NCI-H1105 treated with DMSO at 0.1 percent for 48 hours (cell line): ENCODE measurements around the gene OR10H4.
"Not testable (repeated sequence)": the region's sequence is repeated elsewhere in the genome, so short reads cannot be mapped to it uniquely, and the experiment has no call there.

Experiments
- DNase-seq: peaks from one replicate; lab custom pipeline; 2025; lab: John Stamatoyannopoulos, UW

The OR10H4 gene

DNA sequence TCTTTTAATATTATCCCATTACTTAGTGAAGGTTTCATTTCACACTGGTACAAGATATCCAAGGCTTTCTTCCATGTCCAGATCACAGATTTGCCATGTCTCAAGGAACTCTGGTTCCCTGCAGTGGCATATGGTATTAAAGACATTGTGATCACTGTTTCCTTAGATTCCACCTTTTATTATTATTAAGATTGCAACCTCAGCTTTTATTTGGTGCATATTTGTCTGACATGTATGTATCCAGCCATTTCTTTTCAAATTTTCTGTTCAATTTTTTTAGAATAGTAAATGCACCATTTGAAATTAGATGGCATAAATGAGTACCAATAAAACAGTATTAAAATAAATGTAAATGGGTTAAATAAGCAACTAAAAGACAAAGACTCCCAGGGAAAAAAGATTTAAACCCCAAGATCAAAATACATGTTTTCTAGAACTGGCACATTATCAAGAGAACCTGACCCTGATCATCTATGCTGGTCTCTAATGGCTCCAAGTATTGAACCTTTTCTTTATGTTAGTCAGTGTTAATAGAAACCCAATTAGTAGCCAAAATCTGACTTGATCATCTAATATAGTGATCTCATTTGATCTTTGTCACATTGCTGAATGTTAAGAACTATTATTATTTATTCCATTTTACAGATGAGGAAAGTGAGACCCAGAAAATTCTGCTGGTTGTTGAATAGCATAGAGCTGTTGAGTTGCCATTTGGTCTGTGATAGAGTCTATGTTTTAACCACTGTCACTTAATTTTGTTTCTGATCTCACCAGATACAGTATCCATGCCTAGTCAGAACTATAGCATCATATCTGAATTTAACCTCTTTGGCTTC is at the start of gene OR10H4:
TSS of gene OR10H4 (plus strand) at position 786 of the 836 bp plus-strand sequence. CDS start at position 786, 0 bp downstream.
- DNase-seq, result no peak

DNA sequence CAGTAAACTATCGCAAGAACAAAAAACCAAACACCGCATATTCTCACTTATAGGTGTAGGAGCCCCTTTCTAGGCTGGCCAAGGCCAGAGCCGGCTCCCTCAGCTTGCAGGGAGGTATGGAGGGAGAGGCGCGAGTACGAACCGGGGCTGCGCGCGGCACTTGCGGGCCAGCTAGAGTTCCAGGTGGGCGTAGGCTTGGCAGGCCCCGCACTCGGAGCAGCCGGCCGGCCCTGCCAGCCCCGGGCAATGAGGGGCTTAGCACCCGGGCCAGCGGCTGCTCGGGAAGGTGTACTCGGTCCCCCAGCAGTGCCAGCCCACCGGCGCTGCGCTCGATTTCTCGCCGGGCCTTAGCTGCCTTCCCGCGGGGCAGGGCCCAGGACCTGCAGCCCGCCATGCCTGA is 49.2 kb upstream of the OR10H4 start:
- not testable (repeated sequence) for DNase-seq

DNA sequence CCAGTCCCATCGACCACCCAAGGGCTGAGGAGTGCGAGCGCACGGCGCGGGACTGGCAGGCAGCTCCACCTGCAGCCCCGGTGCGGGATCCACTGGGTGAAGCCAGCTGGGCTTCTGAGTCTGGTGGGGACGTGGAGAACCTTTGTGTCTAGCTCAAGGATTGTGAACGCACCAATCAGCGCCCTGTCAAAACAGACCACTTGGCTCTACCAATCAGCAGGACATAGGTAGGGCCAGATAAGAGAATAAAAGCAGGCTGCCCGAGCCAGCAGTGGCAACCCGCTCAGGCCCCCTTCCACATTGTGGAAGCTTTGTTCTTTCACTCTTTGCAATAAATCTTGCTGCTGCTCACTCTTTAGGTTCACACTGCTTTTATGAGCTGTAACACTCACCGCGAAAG is 48.8 kb upstream of the OR10H4 start:
- DNase-seq, result not testable (repeated sequence)

DNA sequence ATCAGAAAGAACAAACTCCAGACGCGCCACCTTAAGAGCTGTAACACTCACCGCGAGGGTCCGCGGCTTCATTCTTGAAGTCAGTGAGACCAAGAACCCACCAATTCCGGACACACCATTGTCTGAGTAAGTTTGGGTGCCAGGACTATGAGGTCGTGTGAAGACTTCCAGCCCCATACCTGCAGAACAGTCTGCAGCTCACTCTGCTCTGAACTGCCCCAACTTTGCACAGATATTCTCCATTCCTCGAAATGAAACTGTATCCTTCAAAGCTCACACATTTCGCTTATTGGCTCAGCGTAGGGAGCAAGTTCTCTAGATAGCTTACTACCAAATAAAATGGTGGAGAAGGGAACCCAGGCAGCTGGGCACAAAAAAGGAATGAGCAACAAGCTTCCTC is 48.3 kb upstream of the OR10H4 start:
- DNase-seq, result no peak

DNA sequence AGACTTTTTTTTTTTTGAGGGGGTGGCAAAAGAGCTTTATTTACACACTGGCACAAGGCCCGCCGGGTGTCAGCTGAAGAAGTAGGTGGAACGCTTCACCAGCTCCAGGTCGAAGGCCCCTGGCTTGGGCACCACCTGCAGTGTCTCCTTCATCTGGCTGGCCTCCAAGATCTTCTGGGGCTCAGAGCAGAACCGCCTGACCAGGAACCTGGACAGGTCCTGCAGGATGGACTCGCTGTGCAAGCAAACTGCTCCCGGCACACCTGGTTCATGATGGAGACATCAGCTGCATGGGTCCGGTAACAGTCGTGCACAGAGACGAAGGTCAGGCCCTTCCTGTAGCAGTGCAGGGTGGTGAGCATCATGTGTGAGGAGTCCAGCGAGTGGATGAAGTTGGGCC is 46.6 kb upstream of the OR10H4 start:
- DNase-seq, result no peak

DNA sequence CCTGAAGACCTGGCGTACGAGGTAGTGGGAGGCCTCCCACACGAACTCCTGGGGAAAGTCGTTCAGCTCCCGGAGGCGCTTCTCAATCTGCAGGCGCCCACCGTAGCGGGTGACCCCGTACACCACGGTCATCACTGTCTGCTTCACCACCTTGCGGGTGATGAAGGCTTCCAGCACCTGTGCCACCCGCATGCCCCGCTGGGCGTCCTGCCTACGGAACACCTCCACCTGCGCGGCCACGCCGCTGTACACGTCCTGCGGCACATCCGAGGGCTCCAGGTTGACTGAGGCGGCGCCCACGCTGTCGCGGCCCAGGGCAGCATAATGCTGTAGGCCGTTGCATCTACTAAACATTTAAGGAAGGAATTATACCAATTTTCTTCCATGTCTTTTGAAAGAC is 45.9 kb upstream of the OR10H4 start:
- DNase-seq, result not testable (repeated sequence)

DNA sequence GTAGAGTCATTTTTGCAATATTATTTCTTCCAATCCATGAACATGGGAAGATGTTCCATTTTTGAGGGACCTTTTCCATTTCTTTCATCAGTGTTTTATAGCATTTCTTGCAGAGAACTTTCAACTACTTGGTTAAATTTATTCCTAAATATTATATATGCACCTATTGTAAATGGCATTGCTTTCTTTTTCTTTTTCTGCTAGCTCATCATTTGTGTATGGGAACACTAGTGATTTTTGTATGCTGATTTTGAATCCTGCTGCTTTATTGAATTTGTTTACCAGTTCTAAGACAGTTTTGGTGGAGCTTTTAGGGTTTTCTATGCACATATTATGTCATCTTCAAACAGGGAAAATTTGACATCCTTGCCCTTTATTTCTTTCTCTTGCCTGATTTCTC is 43.8 kb upstream of the OR10H4 start:
- no peak for DNase-seq

- DNase-seq, result no peak
Observed at GRCh38 chr19:15911599-15912235, 37.1 kb upstream of the OR10H4 start.

DNA sequence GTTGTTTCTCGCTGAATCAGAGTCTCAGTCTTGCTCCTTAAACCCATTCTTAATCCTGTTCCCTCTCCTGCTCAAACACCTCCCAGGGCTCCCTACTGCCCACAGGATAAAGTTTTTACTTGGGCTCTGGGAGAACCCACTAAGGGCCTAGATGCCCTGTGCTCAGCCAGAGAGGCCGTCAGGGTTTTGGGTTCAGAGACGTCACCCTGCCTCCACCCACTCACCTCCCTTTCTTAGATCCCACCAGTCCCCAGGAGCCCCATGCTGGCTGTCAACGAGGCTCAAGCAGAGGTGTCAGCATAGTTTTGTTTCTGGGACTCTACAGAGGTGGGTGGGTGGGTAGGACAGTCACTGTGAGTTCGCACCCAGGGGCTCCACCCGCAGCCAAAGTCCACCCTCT is 35.4 kb upstream of the OR10H4 start:
- DNase-seq, result no peak

DNA sequence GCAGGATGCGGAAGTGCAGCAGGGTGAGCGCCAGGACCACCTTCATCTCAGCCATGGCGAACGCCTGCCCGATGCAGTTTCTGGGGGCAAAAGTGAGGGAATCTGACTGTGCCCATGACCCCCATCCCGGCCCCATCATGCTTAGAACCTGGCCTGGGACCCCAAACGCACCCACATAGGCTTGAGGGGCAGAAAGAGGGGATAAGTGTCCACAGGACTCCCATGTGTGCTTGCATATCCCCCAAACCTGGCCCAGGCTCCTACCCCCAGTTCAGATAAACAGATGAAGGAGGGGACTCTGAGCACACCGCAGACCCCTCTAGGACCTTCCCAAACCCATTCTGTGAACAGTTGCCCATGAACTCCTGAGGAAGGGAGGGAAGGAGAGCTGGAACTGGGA is 35.0 kb upstream of the OR10H4 start:
- no peak for DNase-seq

GRCh38 chr19:15915109-15915508 is 33.7 kb upstream of the OR10H4 start:
- no peak for DNase-seq

DNA sequence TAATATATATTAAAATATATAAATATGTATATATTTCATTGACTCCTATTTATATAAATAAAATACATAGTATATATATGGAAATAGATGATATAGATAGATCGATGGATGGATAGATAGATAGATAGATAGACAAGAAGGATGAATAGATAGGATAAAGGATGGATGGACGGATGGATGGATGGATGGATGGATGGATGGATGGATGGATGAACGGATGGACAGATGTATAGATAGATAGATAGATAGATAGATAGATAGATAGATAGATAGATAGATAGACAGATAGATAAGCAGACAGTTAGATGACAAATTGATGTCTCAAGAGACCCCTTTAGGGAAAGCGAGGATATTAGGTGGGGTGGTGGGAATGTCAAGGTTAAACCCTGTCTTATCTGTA is 29.6 kb upstream of the OR10H4 start:
- no peak for DNase-seq

GRCh38 chr19:15922021-15922420 is 26.8 kb upstream of the OR10H4 start:
- DNase-seq, result no peak

GRCh38 chr19:15923702-15924101 is 25.1 kb upstream of the OR10H4 start:
- DNase-seq, result no peak

DNA sequence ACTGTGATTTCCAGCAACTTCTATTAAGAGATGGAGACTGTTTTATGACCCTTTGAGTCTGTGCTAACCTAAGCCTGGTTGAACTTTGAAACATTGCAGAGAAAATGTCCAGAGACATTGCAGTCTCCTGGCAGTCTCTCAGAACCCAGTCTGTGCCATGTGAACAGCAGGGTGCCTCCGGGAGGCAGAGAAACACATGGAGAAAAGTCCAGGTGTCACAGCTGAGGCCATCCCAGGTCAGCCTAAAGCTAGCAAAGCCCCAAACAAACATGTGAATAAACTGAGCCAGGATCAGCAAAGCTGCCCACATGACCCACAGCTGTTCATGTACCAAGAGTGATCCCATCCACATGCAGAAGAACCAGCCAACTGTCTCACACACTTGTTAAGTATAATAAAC is 22.3 kb upstream of the OR10H4 start:
- no peak for DNase-seq

- no peak for DNase-seq
Observed at GRCh38 chr19:15928321-15928720, 20.5 kb upstream of the OR10H4 start.

DNA sequence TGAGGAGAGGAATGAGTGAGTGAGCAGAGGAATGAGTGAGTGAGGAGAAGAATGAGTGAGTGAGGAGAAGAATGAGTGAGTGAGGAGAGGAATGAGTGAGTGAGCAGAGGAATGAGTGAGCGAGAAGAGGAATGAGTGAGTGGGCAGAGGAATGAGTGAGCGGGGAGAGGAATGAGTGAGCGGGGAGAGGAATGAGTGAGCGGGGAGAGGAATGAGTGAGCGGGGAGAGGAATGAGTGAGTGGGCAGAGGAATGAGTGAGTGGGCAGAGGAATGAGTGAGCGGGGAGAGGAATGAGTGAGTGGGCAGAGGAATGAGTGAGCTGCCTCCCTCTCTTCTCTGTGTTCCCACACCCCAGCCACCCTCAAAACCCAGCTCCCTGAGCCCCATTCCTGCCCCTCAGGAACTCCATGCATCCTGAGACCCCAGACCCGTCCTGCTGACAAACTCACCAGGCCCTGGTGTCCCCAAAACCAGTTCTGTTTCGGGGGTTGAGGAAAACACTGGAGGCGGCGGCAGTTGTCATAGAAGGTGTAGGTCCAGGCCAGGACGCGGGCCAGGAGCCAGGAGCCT is 15.0 kb upstream of the OR10H4 start:
- not testable (repeated sequence) for DNase-seq

DNA sequence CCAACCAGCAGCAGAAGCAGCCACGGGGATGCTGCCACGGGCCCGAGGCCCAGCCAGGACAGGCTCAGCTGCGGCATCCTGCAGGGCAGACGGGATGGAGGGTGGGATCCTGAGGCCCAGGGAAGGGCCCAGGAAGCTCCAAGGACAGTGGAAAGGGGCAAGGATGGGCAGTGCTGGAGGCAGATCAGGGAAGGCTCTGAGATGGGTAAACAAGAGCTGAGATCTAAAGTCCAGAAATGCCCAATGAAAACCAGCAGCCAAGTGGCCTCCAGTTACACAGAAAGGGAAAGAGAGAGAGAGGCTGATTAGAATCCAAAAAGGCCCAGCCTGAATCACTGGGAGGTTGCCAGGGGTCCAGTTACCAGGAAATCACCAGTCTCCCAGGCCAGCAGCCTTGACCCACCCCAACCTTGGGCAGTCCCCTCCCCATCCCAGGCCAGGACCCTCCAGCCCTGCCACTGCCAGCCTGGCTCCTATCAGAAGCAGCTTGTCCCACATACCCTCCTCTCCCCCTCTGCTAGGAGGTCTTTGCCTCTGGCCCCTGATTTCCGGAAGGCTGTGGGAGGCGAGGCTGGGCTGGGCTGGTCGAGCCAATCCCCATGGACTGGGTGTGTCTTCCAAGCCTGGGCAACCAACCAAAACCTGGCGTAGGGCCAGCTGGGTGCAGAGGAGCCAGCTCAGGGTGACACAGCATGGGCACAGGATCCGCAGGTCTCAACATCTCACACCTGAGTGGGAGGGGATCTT is 14.3 kb upstream of the OR10H4 start, which contains the start of gene CYP4F11:
TSS of gene CYP4F11 (minus strand) at position 198 of the 747 bp plus-strand sequence. CDS start at position 77, 121 bp downstream.
- peak; percentile 6 for DNase-seq

DNA sequence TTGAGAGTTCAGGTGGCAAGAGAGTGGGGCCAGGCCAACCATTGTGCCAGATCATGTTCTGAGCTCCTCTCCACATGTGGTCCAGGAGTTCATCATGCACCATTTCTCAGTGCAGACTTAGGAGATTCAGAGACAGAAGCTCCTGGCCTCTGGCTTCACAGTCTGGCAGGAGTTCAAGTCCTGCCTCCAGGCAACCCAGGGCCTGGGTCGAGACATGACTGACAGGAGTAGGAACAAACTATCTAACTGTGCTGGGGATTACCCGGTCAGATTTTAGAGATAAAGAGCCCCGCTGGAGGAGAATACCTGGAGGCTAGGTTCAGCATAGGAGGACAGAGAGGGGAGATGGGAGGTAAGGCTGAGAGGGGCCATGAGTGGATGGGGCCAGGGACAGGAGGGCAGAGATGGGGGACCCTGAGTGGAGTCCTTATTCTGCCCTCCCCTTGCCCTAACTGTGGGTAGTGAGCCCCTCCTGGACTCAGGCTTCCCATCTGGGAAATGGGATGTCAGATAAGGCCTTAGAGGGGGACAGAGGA is 13.6 kb upstream of the OR10H4 start:
- DNase-seq, result no peak

- DNase-seq, result no peak
Observed at GRCh38 chr19:15936173-15936572, 12.6 kb upstream of the OR10H4 start.

- no peak for DNase-seq
Observed at GRCh38 chr19:15936950-15937349, 11.9 kb upstream of the OR10H4 start.

- no peak for DNase-seq
Observed at GRCh38 chr19:15937771-15938170, 11.0 kb upstream of the OR10H4 start.
